ENCODE data around the gene OR2T34. TPM values are rescaled to one million over a fixed set of nuclear protein-coding genes. Genes with fewer than 3 reads are reported as not detected.

OR2T34 gene
- total RNA-seq, 2 donors from 2014 or later: not detected

DNA sequence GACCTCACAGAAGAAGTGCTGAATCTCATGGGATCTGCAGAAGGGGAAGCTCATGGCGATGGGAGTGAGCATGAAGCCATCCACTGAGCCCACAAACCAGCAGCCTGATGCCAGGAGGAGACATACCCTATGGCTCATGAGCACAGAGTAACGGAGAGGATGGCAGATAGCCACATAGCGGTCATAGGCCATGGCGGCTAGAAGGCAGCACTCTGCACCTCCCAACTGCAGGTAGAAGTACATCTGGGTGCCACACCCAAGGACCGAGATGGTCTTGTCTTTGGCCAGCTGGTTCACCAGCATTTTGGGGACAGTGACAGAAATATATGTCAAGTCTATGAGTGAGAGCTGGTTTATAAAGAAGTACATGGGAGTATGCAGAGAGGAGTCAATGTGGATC, 18.7 kb upstream of the OR2T34 start:
- Histone ChIP-seq H3K27me3 (no peaks in the 10 kb centered on the region), H3K36me3 (no peaks in the 10 kb centered on the region), H3K9ac (ENCODE audit: low read depth in 2 of 2, low read length in 2 of 2) (no peak overlapping the region), H3K4me1 (no peaks in the 10 kb centered on the region), H3K9me3 (no peaks in the 10 kb centered on the region), H3K4me3 (no peak overlapping the region), H3K27ac (no peak overlapping the region)
- intact Hi-C loops (cut with DNase I): no loop called here
- TF ChIP-seq, protein P1, sequence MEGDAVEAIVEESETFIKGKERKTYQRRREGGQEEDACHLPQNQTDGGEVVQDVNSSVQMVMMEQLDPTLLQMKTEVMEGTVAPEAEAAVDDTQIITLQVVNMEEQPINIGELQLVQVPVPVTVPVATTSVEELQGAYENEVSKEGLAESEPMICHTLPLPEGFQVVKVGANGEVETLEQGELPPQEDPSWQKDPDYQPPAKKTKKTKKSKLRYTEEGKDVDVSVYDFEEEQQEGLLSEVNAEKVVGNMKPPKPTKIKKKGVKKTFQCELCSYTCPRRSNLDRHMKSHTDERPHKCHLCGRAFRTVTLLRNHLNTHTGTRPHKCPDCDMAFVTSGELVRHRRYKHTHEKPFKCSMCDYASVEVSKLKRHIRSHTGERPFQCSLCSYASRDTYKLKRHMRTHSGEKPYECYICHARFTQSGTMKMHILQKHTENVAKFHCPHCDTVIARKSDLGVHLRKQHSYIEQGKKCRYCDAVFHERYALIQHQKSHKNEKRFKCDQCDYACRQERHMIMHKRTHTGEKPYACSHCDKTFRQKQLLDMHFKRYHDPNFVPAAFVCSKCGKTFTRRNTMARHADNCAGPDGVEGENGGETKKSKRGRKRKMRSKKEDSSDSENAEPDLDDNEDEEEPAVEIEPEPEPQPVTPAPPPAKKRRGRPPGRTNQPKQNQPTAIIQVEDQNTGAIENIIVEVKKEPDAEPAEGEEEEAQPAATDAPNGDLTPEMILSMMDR (IDR thresholded peaks at IDR 0.05): no peak
- DNase-seq: no peak

DNA sequence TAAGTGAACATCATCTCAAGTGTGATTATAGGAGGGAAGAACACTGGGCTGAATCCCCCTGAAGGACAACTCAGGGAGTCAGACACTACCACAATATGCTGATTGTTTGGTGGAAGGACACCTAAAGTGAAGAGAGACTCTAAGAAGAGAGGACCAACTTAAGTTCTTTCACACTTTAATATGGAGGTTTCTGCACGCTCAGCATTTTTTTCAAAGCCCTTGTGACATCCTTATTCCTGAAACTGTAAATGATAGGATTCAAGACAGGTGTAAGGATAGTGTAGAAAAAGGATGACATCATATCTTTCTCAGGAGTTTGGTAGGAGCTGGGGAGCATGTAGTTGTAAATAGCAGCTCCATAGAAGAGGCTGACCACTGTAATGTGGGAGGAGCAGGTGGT, 18.1 kb upstream of the OR2T34 start:
- DNase-seq: no peak
- H3K9me3 ChIP-seq: no peaks in the 10 kb centered on the region
- H3K27ac ChIP-seq: no peak overlapping the region
- H3K4me3 ChIP-seq: no peak overlapping the region
- intact Hi-C loops (cut with DNase I): no loop called here
- H3K36me3 ChIP-seq: no peaks in the 10 kb centered on the region
- H3K27me3 ChIP-seq: no peaks in the 10 kb centered on the region
- TF ChIP-seq, protein P1 (IDR thresholded peaks at IDR 0.05): no peak
- H3K9ac ChIP-seq (ENCODE audit: low read depth in 2 of 2, low read length in 2 of 2): no peak overlapping the region
- no peaks in the 10 kb centered on the region for H3K4me1 ChIP-seq

DNA sequence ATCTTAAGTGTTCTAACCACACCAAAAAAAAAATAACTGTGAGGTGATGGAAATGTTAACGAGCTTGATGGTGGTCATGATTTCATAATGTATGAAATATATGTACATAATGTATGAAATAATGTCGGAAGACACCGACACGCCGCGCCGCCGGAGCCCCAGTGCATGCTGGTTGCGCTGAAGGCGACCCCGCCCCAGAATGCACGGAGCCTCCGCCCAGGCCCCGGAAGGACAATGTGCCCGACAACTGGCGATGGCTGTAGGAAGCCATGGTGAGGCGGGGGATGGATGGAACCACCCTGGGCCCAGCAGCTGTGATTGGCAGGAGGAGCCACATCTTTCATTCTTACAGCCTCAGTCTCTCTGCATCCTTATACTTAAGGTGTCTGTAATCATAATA, 15.5 kb upstream of the OR2T34 start:
- TF ChIP-seq, protein P1 (IDR thresholded peaks at IDR 0.05): no peak

GRCh38 chr1:248589334-248589733, 14.8 kb upstream of the OR2T34 start:
- Histone ChIP-seq H3K27ac (no peak overlapping the region), H3K9ac (ENCODE audit: low read depth in 2 of 2, low read length in 2 of 2) (no peak overlapping the region), H3K36me3 (no peaks in the 10 kb centered on the region), H3K4me3 (no peak overlapping the region), H3K27me3 (no peaks in the 10 kb centered on the region), H3K9me3 (no peaks in the 10 kb centered on the region), H3K4me1 (no peaks in the 10 kb centered on the region)
- no peak for DNase-seq
- TF ChIP-seq, protein P1 (IDR thresholded peaks at IDR 0.05): no peak
- intact Hi-C loops (cut with DNase I): no loop called here

More for the DNA sequence above, 15.5 kb upstream of the OR2T34 start:
- DNase-seq: no peak
- no peak overlapping the region for H3K9ac ChIP-seq (ENCODE audit: low read depth in 2 of 2, low read length in 2 of 2)
- no peak overlapping the region for H3K4me3 ChIP-seq
- intact Hi-C loops (cut with DNase I): no loop called here
- no peaks in the 10 kb centered on the region for H3K36me3 ChIP-seq
- no peaks in the 10 kb centered on the region for H3K27me3 ChIP-seq
- H3K9me3 ChIP-seq: no peaks in the 10 kb centered on the region
- H3K27ac ChIP-seq: no peak overlapping the region
- no peaks in the 10 kb centered on the region for H3K4me1 ChIP-seq

DNA sequence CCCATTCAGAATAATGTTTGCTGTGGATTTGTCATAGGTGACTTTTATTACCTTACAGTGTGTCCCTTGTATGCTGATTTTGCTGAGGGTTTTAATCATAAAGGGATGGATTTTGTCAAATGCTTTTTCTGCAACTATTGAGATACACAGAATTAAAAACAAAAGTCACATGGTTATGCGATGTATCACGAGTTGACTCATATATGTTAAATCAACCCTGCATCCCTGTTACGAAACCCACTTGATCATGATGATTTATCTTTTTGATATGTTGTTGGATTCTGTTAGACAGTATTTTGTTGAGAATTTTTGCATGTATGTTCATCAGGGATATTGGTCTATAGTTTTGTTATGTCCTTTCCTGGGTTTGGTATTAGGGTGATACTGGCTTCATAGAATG, 10.7 kb upstream of the OR2T34 start:
- Histone ChIP-seq H3K27ac (no peak overlapping the region), H3K9me3 (no peaks in the 10 kb centered on the region), H3K4me3 (no peak overlapping the region), H3K4me1 (no peaks in the 10 kb centered on the region), H3K36me3 (no peaks in the 10 kb centered on the region), H3K27me3 (no peaks in the 10 kb centered on the region), H3K9ac (ENCODE audit: low read depth in 2 of 2, low read length in 2 of 2) (no peak overlapping the region)
- DNase-seq: no peak
- TF ChIP-seq, protein P1 (IDR thresholded peaks at IDR 0.05): no peak
- intact Hi-C loops (cut with DNase I): no loop called here
